Measurements from ENCODE around the gene FNDC1.

Gene FNDC1

GRCh38 chr6:159212525-159213280 lies 43.5 kb downstream of the FNDC1 start:
- no peak for DNase-seq

- no peak for DNase-seq
Measured at GRCh38 chr6:159213405-159213804, 44.2 kb downstream of the FNDC1 start.

DNA sequence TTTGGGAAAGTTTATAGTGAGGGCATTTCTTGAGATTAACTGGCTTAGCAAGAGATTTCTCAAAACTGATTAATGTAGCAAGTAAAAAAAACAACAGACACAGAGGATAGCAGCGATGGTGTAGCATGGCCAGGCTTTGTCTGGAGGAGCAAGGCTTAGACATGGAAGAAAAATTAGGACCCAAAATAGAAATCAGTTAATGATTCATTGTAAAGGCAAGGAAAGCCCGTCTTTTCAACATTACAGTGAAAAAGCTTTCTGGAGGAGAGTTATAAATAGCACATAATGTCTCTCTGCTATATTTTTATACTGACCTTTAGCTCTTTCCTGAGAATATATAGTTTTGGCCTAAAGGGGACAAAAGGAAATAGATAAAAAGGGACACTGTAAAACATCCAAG lies 45.1 kb downstream of the FNDC1 start:
- DNase-seq = no peak

DNA sequence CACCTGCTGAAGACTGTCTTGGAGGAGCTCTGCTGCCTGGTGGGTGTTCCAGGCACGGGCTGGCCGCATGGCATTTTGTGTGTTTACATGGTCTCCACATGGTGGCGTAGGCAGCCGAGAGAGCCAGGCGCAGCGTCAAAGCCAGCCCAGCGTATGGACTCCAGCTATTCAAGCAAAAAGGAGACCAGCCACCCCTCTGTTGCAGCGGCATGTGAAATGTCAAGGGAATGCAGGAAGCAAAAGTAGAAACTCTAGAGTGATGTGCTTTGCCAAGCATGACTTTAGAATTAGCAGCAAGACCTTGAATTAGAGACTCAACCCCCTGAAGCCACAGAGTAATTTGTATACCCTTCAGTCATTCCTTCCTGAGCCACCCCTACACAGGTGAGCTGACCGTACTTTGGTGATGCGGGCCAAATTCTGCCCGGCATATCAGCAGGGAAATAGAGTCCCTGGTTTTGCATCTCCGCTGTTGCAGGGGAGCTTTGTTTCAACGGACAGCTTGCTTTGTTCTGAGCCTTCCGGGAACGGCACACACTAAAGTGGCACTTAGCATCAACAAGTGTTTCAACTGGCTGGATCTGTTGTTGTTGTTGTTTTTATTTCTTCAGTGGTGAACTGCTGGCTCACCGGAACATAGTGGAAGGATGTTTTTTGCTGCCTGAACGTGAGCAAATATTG lies 48.5 kb downstream of the FNDC1 start:
- no peak for DNase-seq

DNA sequence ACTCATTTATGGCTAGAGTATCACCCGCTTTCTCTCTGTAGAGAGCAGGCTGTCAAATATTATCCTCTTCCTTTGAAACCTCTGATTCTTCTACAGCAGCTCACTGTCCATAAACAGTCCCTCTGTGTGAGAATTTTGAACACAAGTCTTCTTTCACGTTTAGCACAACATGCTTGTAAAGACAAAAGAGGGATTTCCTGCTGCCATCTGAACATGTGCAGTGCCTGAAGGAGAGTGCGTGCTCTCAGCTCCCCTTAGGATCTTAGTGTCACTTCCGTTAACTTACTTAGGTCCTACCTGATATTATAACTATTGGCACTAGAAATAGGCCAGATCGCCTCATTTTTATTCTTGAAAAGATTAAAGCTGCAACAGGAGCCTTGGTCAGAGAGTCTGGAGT lies 50.9 kb downstream of the FNDC1 start:
- DNase-seq = no peak

GRCh38 chr6:159221486-159222170 lies 52.4 kb downstream of the FNDC1 start:
- DNase-seq = no peak

DNA sequence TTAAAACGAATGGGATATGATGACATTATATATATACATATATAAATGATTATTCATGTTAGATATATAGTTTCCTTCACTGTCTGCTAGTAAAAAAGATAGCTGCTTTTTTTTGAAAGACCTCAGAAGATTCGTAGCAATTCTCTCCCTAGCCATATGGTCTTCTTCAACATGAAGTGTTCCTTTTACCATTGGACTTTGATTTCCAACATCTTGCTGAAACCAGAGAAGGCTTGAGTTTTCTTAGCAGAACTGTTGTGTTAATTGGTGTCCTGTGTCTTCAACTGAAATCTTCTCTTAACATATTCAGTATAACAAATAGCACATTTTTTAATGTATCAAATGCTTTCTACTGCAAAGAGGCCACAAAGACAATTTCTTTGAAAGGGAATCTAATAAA lies 55.3 kb downstream of the FNDC1 start:
- no peak for DNase-seq

GRCh38 chr6:159229651-159230051 lies 60.5 kb downstream of the FNDC1 start:
- DNase-seq = no peak

DNA sequence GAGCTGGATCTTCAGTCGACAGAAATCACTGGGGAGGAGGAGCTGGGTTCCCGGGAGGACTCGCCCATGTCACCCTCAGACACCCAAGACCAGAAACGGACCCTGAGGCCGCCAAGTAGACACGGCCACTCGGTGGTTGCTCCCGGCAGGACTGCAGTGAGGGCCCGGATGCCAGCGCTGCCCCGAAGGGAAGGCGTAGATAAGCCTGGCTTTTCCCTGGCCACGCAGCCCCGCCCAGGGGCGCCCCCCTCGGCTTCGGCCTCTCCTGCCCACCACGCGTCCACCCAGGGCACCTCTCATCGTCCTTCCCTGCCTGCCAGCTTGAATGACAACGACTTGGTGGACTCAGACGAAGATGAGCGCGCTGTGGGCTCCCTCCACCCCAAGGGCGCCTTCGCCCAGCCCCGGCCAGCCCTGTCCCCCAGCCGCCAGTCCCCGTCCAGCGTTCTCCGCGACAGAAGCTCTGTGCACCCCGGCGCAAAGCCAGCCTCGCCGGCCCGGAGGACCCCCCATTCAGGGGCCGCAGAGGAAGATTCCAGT lies 63.0 kb downstream of the FNDC1 start:
- DNase-seq = no peak

DNA sequence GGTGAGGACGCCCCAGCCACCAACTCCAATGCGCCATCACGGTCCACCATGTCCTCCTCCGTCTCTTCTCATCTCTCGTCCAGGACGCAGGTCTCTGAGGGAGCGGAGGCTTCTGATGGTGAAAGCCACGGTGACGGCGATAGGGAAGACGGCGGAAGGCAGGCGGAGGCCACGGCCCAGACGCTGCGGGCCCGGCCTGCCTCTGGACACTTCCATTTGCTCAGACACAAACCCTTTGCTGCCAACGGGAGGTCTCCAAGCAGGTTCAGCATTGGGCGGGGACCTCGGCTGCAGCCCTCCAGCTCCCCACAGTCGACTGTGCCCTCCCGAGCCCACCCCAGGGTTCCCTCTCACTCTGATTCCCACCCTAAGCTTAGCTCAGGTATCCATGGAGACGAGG lies 63.6 kb downstream of the FNDC1 start:
- no peak for DNase-seq

GRCh38 chr6:159233365-159234101 lies 64.3 kb downstream of the FNDC1 start:
- DNase-seq = no peak

DNA sequence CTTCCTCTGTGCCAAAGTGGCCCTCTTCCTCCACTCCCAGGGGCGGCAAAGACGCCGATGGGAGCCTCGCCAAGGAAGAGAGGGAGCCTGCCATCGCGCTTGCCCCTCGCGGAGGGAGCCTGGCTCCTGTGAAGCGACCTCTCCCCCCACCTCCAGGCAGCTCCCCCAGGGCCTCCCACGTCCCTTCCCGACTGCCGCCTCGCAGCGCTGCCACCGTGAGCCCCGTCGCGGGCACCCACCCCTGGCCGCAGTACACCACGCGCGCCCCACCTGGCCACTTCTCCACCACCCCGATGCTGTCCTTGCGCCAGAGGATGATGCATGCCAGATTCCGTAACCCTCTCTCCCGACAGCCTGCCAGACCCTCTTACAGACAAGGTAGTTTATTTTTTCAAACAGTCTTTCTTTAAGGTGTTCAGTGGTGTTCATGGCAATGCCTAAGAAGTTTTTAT lies 64.9 kb downstream of the FNDC1 start:
- no peak for DNase-seq

GRCh38 chr6:159238920-159239558 lies 69.8 kb downstream of the FNDC1 start:
- DNase-seq = no peak

DNA sequence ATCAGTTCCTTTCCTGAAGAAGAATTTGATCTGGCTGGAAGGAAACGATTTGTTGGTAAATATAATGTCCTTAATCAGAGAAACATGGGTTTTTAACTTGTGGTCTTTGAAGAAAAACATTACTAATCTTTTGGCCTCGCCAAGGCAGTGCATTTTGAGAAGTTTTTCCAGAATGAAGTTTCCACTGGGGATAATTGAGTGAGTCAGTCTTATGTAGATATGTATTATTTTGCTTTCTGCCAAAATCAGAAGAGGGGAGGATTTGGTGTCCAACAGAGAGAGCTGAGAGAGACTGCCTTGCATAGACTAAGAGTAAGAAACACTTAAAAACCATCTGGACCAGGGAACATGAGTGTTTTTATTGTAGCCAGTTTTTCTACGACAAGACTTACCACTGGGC lies 79.9 kb downstream of the FNDC1 start:
- no peak for DNase-seq

- DNase-seq = no peak
Measured at GRCh38 chr6:159249752-159250151, 80.6 kb downstream of the FNDC1 start.

- no peak for DNase-seq
Measured at GRCh38 chr6:159250633-159251032, 81.4 kb downstream of the FNDC1 start.

GRCh38 chr6:159252955-159253508 lies 83.8 kb downstream of the FNDC1 start:
- no peak for DNase-seq

- DNase-seq = no peak
Measured at GRCh38 chr6:159254186-159254585, 85.0 kb downstream of the FNDC1 start.

DNA sequence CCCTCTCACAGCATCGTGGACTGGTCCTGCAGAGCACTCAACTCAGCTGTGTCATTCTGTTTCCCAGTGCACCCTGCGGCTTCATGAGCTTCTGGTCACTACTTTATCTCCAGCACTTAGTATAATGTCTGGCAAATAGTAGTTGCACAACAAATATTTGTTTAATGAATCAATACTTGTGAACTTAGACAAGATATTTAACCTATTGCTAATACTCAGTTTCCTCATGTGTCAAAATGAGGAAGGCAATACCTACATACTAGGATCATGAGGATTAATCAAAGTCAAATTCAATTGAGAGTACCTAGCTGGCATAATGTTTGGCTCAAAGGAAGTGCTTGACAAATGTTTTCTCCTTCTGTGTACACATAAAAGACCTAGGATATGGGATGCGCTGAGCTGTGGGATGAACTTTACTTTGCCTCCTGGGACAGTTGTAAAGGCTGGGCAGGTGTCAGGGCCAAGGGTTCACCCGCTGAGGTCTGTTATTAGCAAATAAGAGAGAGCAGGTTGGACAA lies 86.3 kb downstream of the FNDC1 start:
- no peak for DNase-seq

- DNase-seq = no peak
Measured at GRCh38 chr6:159256128-159256527, 86.9 kb downstream of the FNDC1 start.

DNA sequence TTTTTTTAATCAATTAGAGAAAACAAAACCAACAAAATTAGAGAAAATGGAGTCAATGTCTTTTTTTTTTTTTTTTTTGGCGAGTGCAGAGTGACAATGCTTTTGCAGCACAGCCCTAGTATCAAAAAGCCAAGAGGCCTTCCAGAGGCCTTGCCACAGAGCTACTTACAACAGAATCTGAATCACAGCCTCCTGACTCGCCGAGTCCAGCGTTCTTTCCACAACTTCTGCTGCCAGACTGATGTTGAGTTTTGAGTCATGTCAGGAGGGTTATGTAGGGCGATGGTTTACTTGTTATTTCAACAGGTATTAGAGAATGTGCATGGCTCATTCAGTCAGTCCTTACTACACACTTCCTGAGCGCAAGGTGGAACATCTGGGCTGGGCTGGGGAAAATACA lies 88.6 kb downstream of the FNDC1 start:
- DNase-seq = no peak
